HepG2 (cell line): Measurements from ENCODE around the gene CNTD1. TPM values are rescaled to one million over a fixed set of nuclear protein-coding genes. Genes with fewer than 3 reads are reported as not detected.

Source experiments
- ASH2L ChIP-seq: fragments of 300-600, 200-600 bp; sonication (generic); IDR thresholded peaks from 2 replicates; pipeline ENCODE4 v1.7.0; 2017; ENCODE audit warnings: low read depth, mild to moderate bottlenecking, moderate library complexity, mixed read lengths, low read length; ENCODE audit not compliant: insufficient read length
- FOSL2 ChIP-seq: sonication (generic); formaldehyde crosslinking; IDR thresholded peaks from 2 replicates; pipeline ENCODE4 v1.4.0; 2020; ENCODE audit warnings: missing genetic modification reagents
- HNF4G ChIP-seq, 2 experiments: sonication (generic) in 1 of 2; formaldehyde crosslinking in 1 of 2; IDR thresholded peaks; 2 replicates each; pipeline versions ENCODE4 v1.4.0 to v1.6.1; 2011 to 2020; ENCODE audit warnings: borderline replicate concordance in 2 of 2, low read depth in 2 of 2, mild to moderate bottlenecking in 2 of 2, low read length in 1 of 2, missing genetic modification reagents in 1 of 2, moderate library complexity in 1 of 2
- IRX3 ChIP-seq: sonication (generic); formaldehyde crosslinking; IDR thresholded peaks from 2 replicates; pipeline ENCODE4 v1.8.1; 2023; ENCODE audit warnings: mild to moderate bottlenecking, low read depth, missing genetic modification reagents, borderline replicate concordance
- JARID2 ChIP-seq: sonication (generic); formaldehyde crosslinking; IDR thresholded peaks from 2 replicates; pipeline ENCODE4 v1.8.1; 2023; ENCODE audit warnings: missing genetic modification reagents, inconsistent platforms; ENCODE audit not compliant: insufficient replicate concordance
- MTA1 ChIP-seq: sonication (generic); formaldehyde crosslinking; IDR thresholded peaks from 2 replicates; pipeline ENCODE4 v1.4.0; 2020; ENCODE audit warnings: missing genetic modification reagents, mild to moderate bottlenecking, borderline replicate concordance
- PAF1 ChIP-seq: IDR thresholded peaks from 2 replicates; pipeline ENCODE4 v1.6.1; 2016; ENCODE audit warnings: missing genetic modification reagents, missing compliant biosample characterization
- RAD21 ChIP-seq: fragments of 450-650 bp; formaldehyde crosslinking; IDR thresholded peaks from 2 replicates; pipeline ENCODE4 v1.5.0; 2020; ENCODE audit warnings: mild to moderate bottlenecking
- RBFOX2 ChIP-seq: fragments of 200-400 bp; formaldehyde crosslinking; IDR thresholded peaks from 2 replicates; pipeline ENCODE4 v1.6.1; 2017; ENCODE audit warnings: low read depth, mild to moderate bottlenecking, low read length
- SETDB1 ChIP-seq: sonication (generic); formaldehyde crosslinking; IDR thresholded peaks from 2 replicates; pipeline ENCODE4 v1.5.1; 2020; ENCODE audit warnings: missing genetic modification reagents, mild to moderate bottlenecking, borderline replicate concordance
- SIX1 ChIP-seq: sonication (generic); formaldehyde crosslinking; IDR thresholded peaks from 2 replicates; pipeline ENCODE4 v1.4.0; 2020; ENCODE audit warnings: missing genetic modification reagents, borderline replicate concordance
- TEAD2 ChIP-seq: sonication (generic); formaldehyde crosslinking; IDR thresholded peaks from 2 replicates; pipeline ENCODE4 v1.9.0; 2021; ENCODE audit warnings: missing genetic modification reagents
- ZBTB20 ChIP-seq: sonication (generic); formaldehyde crosslinking; IDR thresholded peaks from 2 replicates; pipeline ENCODE4 v1.8.1; 2023; ENCODE audit warnings: missing genetic modification reagents, low read depth, mild to moderate bottlenecking, borderline replicate concordance
- ZNF138 ChIP-seq: sonication (generic); formaldehyde crosslinking; IDR thresholded peaks from 2 replicates; pipeline ENCODE4 v1.5.0; 2020; ENCODE audit warnings: mild to moderate bottlenecking, low read depth, missing genetic modification reagents
- ZNF24 ChIP-seq: fragments of 450-650 bp; IDR thresholded peaks from 2 replicates; pipeline ENCODE4 v1.6.1; 2017; ENCODE audit warnings: antibody characterized with exemption, mild to moderate bottlenecking
- ZNF678 ChIP-seq: sonication (generic); formaldehyde crosslinking; IDR thresholded peaks from 2 replicates; pipeline ENCODE4 v1.4.0; 2020; ENCODE audit warnings: mild to moderate bottlenecking, missing genetic modification reagents
- ZNF713 ChIP-seq: sonication (generic); formaldehyde crosslinking; IDR thresholded peaks from 2 replicates; pipeline ENCODE4 v1.4.0; 2020; ENCODE audit warnings: mild to moderate bottlenecking, missing genetic modification reagents
- ZNF747 ChIP-seq: sonication (generic); formaldehyde crosslinking; IDR thresholded peaks from 2 replicates; pipeline ENCODE4 v1.8.1; 2023; ENCODE audit warnings: missing genetic modification reagents, mild to moderate bottlenecking, borderline replicate concordance
- polyA plus RNA-seq, 8 experiments: library from polyadenylated mRNA; depleted of rRNA in 3 of 8; stranded (reverse) in 7 of 8; unstranded in 1 of 8; fragments of >200 nt; fragmentation: Illumina TruSeq in 4 of 8; extraction: Trizol in 4 of 8; gene quantifications; 2 replicates each; pipeline versions ENCODE4 v1.2.1 to v1.2.3, GENCODE V29; 2011 to 2016; ENCODE audit warnings: low read depth in 4 of 8, missing spikeins in 1 of 8, mixed read lengths in 1 of 8; ENCODE audit not compliant: insufficient read depth in 1 of 8
- total RNA-seq, 5 experiments: library from RNA; depleted of rRNA; stranded (reverse); fragments of >200 nt; fragmentation: Illumina TruSeq; extraction: Trizol; gene quantifications; 2 replicates each; pipeline ENCODE4 v1.2.3, GENCODE V29; 2016; ENCODE audit warnings: low read depth in 1 of 5
- TF ChIP-seq, protein P1 (sequence below): sonication (generic); formaldehyde crosslinking; IDR thresholded peaks from 2 replicates; pipeline ENCODE4 v1.5.1; 2020; ENCODE audit warnings: missing genetic modification reagents, mild to moderate bottlenecking, borderline replicate concordance
- TF ChIP-seq, protein P2 (sequence below): sonication (generic); formaldehyde crosslinking; IDR thresholded peaks from 2 replicates; pipeline ENCODE4 v1.5.1; 2020; ENCODE audit warnings: mild to moderate bottlenecking, missing genetic modification reagents, moderate library complexity
- TF ChIP-seq, protein P3 (sequence below): sonication (generic); formaldehyde crosslinking; IDR thresholded peaks from 2 replicates; pipeline ENCODE4 v1.4.0; 2020; ENCODE audit warnings: missing genetic modification reagents, borderline replicate concordance
- TF ChIP-seq, protein P4 (sequence below): sonication (generic); formaldehyde crosslinking; IDR thresholded peaks from 2 replicates; pipeline ENCODE4 v1.8.1; 2023; ENCODE audit warnings: mild to moderate bottlenecking, missing genetic modification reagents, borderline replicate concordance

CNTD1 gene
- total and polyA plus RNA-seq, 2 of the 13 experiments (the other 11 are each of a cell fraction or from before 2014, with no cell fraction given), result 0.11 to 0.15 TPM

DNA sequence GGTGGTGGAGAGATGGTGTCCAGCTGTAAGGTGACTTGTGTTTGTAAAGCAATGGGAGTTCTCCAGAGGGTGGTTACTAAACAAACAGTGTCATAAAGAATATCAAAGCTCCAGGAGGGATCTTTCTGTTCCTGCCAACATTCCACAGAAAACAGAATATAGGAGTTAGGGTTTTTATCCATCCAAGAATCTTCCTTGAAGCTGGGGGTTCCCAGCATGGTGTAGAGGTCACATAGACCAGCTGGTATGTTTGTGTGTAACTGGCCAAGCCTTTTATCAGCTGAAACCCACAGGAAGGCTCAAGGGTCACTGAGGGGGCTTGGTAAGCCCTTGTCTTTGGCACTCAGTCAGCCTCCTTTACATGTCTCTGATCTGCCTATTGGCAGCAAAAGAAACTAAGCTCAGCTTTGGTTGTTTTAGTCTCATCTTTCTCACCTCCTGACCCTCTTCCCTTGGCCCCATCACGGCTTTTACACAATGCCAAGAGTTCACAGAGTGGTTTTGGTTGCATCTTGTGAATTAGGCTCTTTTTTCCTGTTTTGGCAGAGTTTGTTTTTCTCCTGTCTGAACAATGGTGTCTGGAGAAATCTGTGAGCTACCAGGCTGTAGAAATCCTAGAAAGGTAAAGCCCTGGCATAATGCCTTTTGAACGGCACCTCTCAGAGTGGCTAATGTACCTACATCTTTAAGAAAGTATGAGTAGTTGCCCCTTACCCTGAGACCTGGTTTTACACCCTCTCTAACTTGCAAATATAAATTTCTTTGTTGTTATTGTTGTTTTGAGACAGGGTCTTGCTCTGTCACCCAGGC lies 4.6 kb downstream of the CNTD1 start (continued):
- TF ChIP-seq, protein P1, sequence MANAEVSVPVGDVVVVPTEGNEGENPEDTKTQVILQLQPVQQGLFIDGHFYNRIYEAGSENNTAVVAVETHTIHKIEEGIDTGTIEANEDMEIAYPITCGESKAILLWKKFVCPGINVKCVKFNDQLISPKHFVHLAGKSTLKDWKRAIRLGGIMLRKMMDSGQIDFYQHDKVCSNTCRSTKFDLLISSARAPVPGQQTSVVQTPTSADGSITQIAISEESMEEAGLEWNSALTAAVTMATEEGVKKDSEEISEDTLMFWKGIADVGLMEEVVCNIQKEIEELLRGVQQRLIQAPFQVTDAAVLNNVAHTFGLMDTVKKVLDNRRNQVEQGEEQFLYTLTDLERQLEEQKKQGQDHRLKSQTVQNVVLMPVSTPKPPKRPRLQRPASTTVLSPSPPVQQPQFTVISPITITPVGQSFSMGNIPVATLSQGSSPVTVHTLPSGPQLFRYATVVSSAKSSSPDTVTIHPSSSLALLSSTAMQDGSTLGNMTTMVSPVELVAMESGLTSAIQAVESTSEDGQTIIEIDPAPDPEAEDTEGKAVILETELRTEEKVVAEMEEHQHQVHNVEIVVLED, result no peak
- TF ChIP-seq ZNF138 (CRISPR knock-in tag) (no peak), MTA1 (CRISPR knock-in tag) (no peak), ZNF747 (CRISPR knock-in tag) (no peak), IRX3 (CRISPR knock-in tag) (no peak), SIX1 (CRISPR knock-in tag) (peak; percentile 65; the same call in 1 of the 2 replicates), HNF4G (IDR thresholded peaks at IDR 0.05; ENCODE audit: borderline replicate concordance, low read depth, low read length) (peak; percentile 94), HNF4G (CRISPR knock-in tag; IDR thresholded peaks at IDR 0.05; ENCODE audit: borderline replicate concordance, low read depth) (peak; percentile 81; the same call in 1 of the 2 replicates), TEAD2 (no peak), PAF1 (no peak), ZNF678 (CRISPR knock-in tag) (no peak), JARID2 (CRISPR knock-in tag) (no peak), ASH2L (peak; percentile 39), ZNF713 (CRISPR knock-in tag) (no peak), ZBTB20 (CRISPR knock-in tag) (no peak), SETDB1 (no peak), FOSL2 (CRISPR knock-in tag) (no peak), RBFOX2 (no peak), RAD21 (CRISPR knock-in tag) (no peak), ZNF24 (no peak)
- TF ChIP-seq, protein P2, sequence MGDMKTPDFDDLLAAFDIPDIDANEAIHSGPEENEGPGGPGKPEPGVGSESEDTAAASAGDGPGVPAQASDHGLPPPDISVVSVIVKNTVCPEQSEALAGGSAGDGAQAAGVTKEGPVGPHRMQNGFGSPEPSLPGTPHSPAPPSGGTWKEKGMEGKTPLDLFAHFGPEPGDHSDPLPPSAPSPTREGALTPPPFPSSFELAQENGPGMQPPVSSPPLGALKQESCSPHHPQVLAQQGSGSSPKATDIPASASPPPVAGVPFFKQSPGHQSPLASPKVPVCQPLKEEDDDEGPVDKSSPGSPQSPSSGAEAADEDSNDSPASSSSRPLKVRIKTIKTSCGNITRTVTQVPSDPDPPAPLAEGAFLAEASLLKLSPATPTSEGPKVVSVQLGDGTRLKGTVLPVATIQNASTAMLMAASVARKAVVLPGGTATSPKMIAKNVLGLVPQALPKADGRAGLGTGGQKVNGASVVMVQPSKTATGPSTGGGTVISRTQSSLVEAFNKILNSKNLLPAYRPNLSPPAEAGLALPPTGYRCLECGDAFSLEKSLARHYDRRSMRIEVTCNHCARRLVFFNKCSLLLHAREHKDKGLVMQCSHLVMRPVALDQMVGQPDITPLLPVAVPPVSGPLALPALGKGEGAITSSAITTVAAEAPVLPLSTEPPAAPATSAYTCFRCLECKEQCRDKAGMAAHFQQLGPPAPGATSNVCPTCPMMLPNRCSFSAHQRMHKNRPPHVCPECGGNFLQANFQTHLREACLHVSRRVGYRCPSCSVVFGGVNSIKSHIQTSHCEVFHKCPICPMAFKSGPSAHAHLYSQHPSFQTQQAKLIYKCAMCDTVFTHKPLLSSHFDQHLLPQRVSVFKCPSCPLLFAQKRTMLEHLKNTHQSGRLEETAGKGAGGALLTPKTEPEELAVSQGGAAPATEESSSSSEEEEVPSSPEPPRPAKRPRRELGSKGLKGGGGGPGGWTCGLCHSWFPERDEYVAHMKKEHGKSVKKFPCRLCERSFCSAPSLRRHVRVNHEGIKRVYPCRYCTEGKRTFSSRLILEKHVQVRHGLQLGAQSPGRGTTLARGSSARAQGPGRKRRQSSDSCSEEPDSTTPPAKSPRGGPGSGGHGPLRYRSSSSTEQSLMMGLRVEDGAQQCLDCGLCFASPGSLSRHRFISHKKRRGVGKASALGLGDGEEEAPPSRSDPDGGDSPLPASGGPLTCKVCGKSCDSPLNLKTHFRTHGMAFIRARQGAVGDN (CRISPR knock-in tag), result no peak
- TF ChIP-seq, protein P3, sequence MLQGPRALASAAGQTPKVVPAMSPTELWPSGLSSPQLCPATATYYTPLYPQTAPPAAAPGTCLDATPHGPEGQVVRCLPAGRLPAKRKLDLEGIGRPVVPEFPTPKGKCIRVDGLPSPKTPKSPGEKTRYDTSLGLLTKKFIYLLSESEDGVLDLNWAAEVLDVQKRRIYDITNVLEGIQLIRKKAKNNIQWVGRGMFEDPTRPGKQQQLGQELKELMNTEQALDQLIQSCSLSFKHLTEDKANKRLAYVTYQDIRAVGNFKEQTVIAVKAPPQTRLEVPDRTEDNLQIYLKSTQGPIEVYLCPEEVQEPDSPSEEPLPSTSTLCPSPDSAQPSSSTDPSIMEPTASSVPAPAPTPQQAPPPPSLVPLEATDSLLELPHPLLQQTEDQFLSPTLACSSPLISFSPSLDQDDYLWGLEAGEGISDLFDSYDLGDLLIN, result no peak
- TF ChIP-seq, protein P4, sequence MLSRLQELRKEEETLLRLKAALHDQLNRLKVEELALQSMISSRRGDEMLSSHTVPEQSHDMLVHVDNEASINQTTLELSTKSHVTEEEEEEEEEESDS, result no peak
